NCI-H1694 (cell line): Measurements from ENCODE around the gene PLSCR5.
A peak's percentile ranks its signal among the peaks of the same experiment; 100 is the strongest.

Experiments
- DNase-seq: peaks from one replicate; lab custom pipeline; 2025; lab: John Stamatoyannopoulos, UW

PLSCR5 gene

GRCh38 chr3:146544002-146544928, 60.9 kb downstream of the PLSCR5 start, which contains the start of gene PLSCR1:
Gene PLSCR1 (minus strand): TSS chr3:146544607. CDS start chr3:146536552, 8,055 bp downstream.
- DNase-seq: peak; percentile 5

GRCh38 chr3:146543461-146544001, 61.6 kb downstream of the PLSCR5 start:
- DNase-seq: no peak

- DNase-seq: no peak
Measured at GRCh38 chr3:146542978-146543377, 62.2 kb downstream of the PLSCR5 start.

GRCh38 chr3:146542179-146542578, 63.0 kb downstream of the PLSCR5 start:
- no peak for DNase-seq

- DNase-seq: no peak
Measured at GRCh38 chr3:146540978-146541377, 64.2 kb downstream of the PLSCR5 start.

GRCh38 chr3:146540236-146540635, 64.9 kb downstream of the PLSCR5 start:
- no peak for DNase-seq

- no peak for DNase-seq
Measured at GRCh38 chr3:146539315-146539714, 65.8 kb downstream of the PLSCR5 start.

- DNase-seq: no peak
Measured at GRCh38 chr3:146537603-146538002, 67.5 kb downstream of the PLSCR5 start.

- no peak for DNase-seq
Measured at GRCh38 chr3:146536681-146537080, 68.5 kb downstream of the PLSCR5 start.
